Measurements from ENCODE around the gene GPC5. TPM values are rescaled to one million over a fixed set of nuclear protein-coding genes. Genes with fewer than 3 reads are reported as not detected.

Gene GPC5
- total and polyA plus RNA-seq, 2 of the 13 experiments (the other 11 are each of a cell fraction or from before 2014, with no cell fraction given), result 0.02 to 0.07 TPM

DNA sequence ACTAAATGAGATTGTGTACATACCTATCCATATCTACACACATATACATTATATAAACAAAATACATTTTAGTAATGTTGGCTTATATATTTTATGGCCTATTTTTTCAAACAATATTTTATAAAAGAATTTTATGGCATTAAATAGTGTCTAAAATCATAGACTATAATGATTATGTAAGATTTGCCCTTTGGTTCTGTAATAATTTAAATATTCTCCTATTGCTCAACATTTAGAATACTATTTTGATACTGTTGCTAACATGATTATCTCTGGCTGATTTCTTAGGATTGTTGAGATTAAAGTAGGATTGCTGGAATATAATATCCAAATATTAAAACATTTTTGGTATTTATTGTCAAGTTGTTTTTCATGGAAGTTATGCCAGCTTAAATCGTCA is 1263.0 kb downstream of the GPC5 start:
- Histone ChIP-seq H3K4me1 (ENCODE audit: insufficient read depth, low read length) (no peaks in the 10 kb centered on the region), H3K4me2 (ENCODE audit: low read depth, low read length) (no peak overlapping the region), H3K79me2 (ENCODE audit: insufficient read depth, low read length) (no peaks in the 10 kb centered on the region), H3K9ac (ENCODE audit: insufficient read depth, low read depth, low read length) (no peak overlapping the region), H3K9me3 (ENCODE audit: low read length) (no peaks in the 10 kb centered on the region), H3K27ac (ENCODE audit: extremely low read length, insufficient read depth, low read length) (no peak overlapping the region), H4K20me1 (ENCODE audit: insufficient read depth, low read length) (no peaks in the 10 kb centered on the region), H3K36me3 (replicated peaks in 1 of 2; ENCODE audit: control insufficient read depth in 1 of 2, insufficient read depth in 2 of 2, low read length in 2 of 2) (no peaks in the 10 kb centered on the region), H3K4me3 (replicated peaks in 1 of 3; ENCODE audit: insufficient read depth in 1 of 3, low read depth in 2 of 3, low read length in 3 of 3) (no peak overlapping the region), H3K27me3 (ENCODE audit: control insufficient read depth in 1 of 2, insufficient read depth in 2 of 2, low read length in 2 of 2) (no peaks in the 10 kb centered on the region), H2AFZ (ENCODE audit: low read length) (no peak overlapping the region)
- intact Hi-C loops (cut with micrococcal nuclease; ENCODE audit: unreplicated experiment), result no loop called here
- in situ Hi-C loops (cut with HindIII; ENCODE audit: extremely low pct_ligation_motif_present, low pct_unique_long_range_greater_than_20kb), result no loop called here
- no TSS peak for BruUV-seq (replicated peaks)
- no peak for DNase-seq (ENCODE audit: low spot score)
- TF ChIP-seq ZNF713 (CRISPR knock-in tag; IDR thresholded peaks at IDR 0.05) (no peak), ATF1 (CRISPR knock-in tag; IDR thresholded peaks at IDR 0.05) (no peak), SMC3 (IDR thresholded peaks at IDR 0.05; ENCODE audit: low read length) (no peak)
- WGBS (ENCODE audit: low lambda C conversion rate), result 8% methylated on average over 1 of the region's 1 CpG
- POLR2A ChIA-PET, result no interaction called here
- FAIRE-seq, result no peak
- ATAC-seq, result no peak
- CTCF ChIA-PET (ENCODE audit: low intra/inter-chr PET ratio, low total read pairs), result no interaction called here

DNA sequence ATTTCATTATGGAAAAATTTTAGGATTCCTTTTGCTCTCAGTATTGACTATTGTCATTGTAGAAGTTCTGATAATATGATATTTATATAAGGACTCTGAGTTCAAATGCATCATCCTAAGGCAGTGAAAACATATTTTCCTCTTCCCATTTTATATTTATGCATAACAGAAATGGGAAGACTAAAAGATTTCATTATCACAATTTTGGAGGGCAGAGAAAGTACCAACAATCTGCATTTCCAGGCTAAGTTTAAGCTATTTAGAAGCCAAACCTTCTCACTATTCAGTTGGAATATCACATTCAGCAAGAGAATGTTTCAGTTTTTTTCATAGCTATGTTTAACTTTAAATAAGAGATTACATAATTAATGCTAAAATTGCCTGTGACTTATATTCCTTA is 1269.7 kb downstream of the GPC5 start:
- ChIA-PET CTCF (ENCODE audit: low intra/inter-chr PET ratio, low total read pairs) (no interaction called here), POLR2A (no interaction called here)
- no peak overlapping the region for H3K4me2 ChIP-seq (ENCODE audit: low read depth, low read length)
- H2AFZ ChIP-seq (ENCODE audit: low read length), result no peak overlapping the region
- no peaks in the 10 kb centered on the region for H3K4me1 ChIP-seq (ENCODE audit: insufficient read depth, low read length)
- no peak for FAIRE-seq
- ATAC-seq, result no peak
- DNase-seq (ENCODE audit: low spot score), result no peak
- no peaks in the 10 kb centered on the region; a peak in 1 of 5 replicates for H3K27me3 ChIP-seq (ENCODE audit: control insufficient read depth in 1 of 2, insufficient read depth in 2 of 2, low read length in 2 of 2)
- H3K9ac ChIP-seq (ENCODE audit: insufficient read depth, low read depth, low read length), result no peak overlapping the region
- no TSS peak for BruUV-seq (replicated peaks)
- no peaks in the 10 kb centered on the region for H3K9me3 ChIP-seq (ENCODE audit: low read length)
- no peaks in the 10 kb centered on the region for H3K36me3 ChIP-seq (replicated peaks in 1 of 2; ENCODE audit: control insufficient read depth in 1 of 2, insufficient read depth in 2 of 2, low read length in 2 of 2)
- H3K79me2 ChIP-seq (ENCODE audit: insufficient read depth, low read length), result no peaks in the 10 kb centered on the region
- in situ Hi-C loops (cut with HindIII; ENCODE audit: extremely low pct_ligation_motif_present, low pct_unique_long_range_greater_than_20kb) (no loop called here), intact Hi-C loops (cut with micrococcal nuclease; ENCODE audit: unreplicated experiment) (no loop called here)
- no peak overlapping the region for H3K4me3 ChIP-seq (replicated peaks in 1 of 3; ENCODE audit: insufficient read depth in 1 of 3, low read depth in 2 of 3, low read length in 3 of 3)
- H4K20me1 ChIP-seq (ENCODE audit: insufficient read depth, low read length), result no peaks in the 10 kb centered on the region
- no peak overlapping the region for H3K27ac ChIP-seq (ENCODE audit: extremely low read length, insufficient read depth, low read length)
- TF ChIP-seq, protein P1, sequence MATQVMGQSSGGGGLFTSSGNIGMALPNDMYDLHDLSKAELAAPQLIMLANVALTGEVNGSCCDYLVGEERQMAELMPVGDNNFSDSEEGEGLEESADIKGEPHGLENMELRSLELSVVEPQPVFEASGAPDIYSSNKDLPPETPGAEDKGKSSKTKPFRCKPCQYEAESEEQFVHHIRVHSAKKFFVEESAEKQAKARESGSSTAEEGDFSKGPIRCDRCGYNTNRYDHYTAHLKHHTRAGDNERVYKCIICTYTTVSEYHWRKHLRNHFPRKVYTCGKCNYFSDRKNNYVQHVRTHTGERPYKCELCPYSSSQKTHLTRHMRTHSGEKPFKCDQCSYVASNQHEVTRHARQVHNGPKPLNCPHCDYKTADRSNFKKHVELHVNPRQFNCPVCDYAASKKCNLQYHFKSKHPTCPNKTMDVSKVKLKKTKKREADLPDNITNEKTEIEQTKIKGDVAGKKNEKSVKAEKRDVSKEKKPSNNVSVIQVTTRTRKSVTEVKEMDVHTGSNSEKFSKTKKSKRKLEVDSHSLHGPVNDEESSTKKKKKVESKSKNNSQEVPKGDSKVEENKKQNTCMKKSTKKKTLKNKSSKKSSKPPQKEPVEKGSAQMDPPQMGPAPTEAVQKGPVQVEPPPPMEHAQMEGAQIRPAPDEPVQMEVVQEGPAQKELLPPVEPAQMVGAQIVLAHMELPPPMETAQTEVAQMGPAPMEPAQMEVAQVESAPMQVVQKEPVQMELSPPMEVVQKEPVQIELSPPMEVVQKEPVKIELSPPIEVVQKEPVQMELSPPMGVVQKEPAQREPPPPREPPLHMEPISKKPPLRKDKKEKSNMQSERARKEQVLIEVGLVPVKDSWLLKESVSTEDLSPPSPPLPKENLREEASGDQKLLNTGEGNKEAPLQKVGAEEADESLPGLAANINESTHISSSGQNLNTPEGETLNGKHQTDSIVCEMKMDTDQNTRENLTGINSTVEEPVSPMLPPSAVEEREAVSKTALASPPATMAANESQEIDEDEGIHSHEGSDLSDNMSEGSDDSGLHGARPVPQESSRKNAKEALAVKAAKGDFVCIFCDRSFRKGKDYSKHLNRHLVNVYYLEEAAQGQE (IDR thresholded peaks at IDR 0.05; ENCODE audit: borderline replicate concordance in 1 of 2, low read depth in 1 of 2, low read length in 2 of 2), result no peak
- TF ChIP-seq NCOA1 (CRISPR knock-in tag; IDR thresholded peaks at IDR 0.05), result no peak
- TF ChIP-seq, protein P2, sequence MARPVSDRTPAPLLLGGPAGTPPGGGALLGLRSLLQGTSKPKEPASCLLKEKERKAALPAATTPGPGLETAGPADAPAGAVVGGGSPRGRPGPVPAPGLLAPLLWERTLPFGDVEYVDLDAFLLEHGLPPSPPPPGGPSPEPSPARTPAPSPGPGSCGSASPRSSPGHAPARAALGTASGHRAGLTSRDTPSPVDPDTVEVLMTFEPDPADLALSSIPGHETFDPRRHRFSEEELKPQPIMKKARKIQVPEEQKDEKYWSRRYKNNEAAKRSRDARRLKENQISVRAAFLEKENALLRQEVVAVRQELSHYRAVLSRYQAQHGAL (CRISPR knock-in tag; IDR thresholded peaks at IDR 0.05; ENCODE audit: not compliant biosample characterization), result no peak
- TF ChIP-seq, protein P3, sequence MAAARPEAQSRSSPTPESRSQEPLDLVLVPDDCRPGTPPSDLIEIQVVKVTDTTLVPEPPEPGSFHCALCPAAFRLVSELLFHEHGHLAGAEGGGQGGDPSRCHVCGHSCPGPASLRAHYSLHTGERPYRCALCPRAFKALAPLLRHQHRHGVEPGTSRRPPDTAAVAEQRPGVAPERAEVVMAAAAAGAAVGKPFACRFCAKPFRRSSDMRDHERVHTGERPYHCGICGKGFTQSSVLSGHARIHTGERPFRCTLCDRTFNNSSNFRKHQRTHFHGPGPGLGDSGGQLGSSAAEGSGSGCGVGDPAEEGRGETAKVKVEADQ (CRISPR knock-in tag; IDR thresholded peaks at IDR 0.05; ENCODE audit: borderline replicate concordance), result no peak
- TF ChIP-seq ATF7-NPFF (CRISPR knock-in tag; IDR thresholded peaks at IDR 0.05; ENCODE audit: low read depth), result no peak
- TF ChIP-seq, protein P4, sequence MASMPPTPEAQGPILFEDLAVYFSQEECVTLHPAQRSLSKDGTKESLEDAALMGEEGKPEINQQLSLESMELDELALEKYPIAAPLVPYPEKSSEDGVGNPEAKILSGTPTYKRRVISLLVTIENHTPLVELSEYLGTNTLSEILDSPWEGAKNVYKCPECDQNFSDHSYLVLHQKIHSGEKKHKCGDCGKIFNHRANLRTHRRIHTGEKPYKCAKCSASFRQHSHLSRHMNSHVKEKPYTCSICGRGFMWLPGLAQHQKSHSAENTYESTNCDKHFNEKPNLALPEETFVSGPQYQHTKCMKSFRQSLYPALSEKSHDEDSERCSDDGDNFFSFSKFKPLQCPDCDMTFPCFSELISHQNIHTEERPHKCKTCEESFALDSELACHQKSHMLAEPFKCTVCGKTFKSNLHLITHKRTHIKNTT (CRISPR knock-in tag; IDR thresholded peaks at IDR 0.05), result no peak
- no peak for TF ChIP-seq RNF2 (conservative IDR thresholded peaks at IDR 0.05; ENCODE audit: low read depth)
- no peak for TF ChIP-seq ZNF678 (CRISPR knock-in tag; IDR thresholded peaks at IDR 0.05)
- TF ChIP-seq SP1 (IDR thresholded peaks at IDR 0.05), result no peak
- no peak for TF ChIP-seq SP1 (CRISPR knock-in tag; IDR thresholded peaks at IDR 0.05)
- no peak for TF ChIP-seq ZFP36 (IDR thresholded peaks at IDR 0.05; ENCODE audit: borderline replicate concordance, low read depth, low read length, partially characterized antibody)

All from HepG2 (cell line).